ENCODE data around the gene ANKRD17. TPM values are rescaled to one million over a fixed set of nuclear protein-coding genes. Genes with fewer than 3 reads are reported as not detected.

ANKRD17 gene
- total RNA-seq, 1 experiment from 2014 or later, result 62.1 TPM

DNA sequence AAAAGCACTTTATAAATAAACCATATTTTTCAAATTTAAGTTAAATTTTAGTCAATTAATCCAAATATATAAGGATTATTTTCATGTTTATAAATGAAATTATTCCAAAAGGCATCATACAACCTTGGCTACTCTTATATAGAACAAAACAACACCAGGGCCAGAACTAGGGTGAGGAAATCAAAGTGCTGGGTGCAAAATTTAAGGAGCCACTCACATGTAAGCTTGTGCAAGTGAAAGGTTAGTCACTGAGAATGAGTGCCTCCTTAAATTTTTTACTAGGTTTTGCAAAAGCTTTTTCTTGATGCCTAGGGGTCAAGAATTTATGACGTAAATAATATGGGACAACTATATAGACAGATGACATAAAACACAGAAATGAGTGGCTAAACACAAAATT lies 105.7 kb downstream of the ANKRD17 start (continued):
- TF ChIP-seq SIN3A (IDR thresholded peaks at IDR 0.05; ENCODE audit: low read depth), result no peak

GRCh38 chr4:73142995-73143547 lies 115.5 kb downstream of the ANKRD17 start:
- no peak overlapping the region for H2AFZ ChIP-seq (ENCODE audit: low read depth, low read length, poor library complexity, severe bottlenecking)
- H3K4me2 ChIP-seq (ENCODE audit: low read length), result no peak overlapping the region
- no peak overlapping the region for H3K27ac ChIP-seq (ENCODE audit: low read depth, low read length)
- POLR2A ChIA-PET, result no interaction called here
- TF ChIP-seq, protein P1, sequence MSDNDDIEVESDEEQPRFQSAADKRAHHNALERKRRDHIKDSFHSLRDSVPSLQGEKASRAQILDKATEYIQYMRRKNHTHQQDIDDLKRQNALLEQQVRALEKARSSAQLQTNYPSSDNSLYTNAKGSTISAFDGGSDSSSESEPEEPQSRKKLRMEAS (IDR thresholded peaks at IDR 0.05), result no peak
- TF ChIP-seq, protein P2, sequence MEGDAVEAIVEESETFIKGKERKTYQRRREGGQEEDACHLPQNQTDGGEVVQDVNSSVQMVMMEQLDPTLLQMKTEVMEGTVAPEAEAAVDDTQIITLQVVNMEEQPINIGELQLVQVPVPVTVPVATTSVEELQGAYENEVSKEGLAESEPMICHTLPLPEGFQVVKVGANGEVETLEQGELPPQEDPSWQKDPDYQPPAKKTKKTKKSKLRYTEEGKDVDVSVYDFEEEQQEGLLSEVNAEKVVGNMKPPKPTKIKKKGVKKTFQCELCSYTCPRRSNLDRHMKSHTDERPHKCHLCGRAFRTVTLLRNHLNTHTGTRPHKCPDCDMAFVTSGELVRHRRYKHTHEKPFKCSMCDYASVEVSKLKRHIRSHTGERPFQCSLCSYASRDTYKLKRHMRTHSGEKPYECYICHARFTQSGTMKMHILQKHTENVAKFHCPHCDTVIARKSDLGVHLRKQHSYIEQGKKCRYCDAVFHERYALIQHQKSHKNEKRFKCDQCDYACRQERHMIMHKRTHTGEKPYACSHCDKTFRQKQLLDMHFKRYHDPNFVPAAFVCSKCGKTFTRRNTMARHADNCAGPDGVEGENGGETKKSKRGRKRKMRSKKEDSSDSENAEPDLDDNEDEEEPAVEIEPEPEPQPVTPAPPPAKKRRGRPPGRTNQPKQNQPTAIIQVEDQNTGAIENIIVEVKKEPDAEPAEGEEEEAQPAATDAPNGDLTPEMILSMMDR (IDR thresholded peaks at IDR 0.05 in 2 of 3, conservative IDR thresholded peaks at IDR 0.05 in 1 of 3; ENCODE audit: borderline replicate concordance in 1 of 3, insufficient read depth in 1 of 3, low read depth in 2 of 3, low read length in 2 of 3), result peak in 2 of 3 experiments; percentile 15 to 45; a peak in 3 of 6 replicates
- H3K4me3 ChIP-seq (replicated peaks in 1 of 2; ENCODE audit: low read depth in 1 of 2, low read length in 2 of 2), result no peak overlapping the region
- peaks cover 45 to 51% of the 10 kb centered on the region in 2 experiments for H3K36me3 ChIP-seq (ENCODE audit: control insufficient read depth in 1 of 2, insufficient read depth in 2 of 2, low read length in 2 of 2)
- H3K79me2 ChIP-seq (ENCODE audit: insufficient read depth, low read length), result peaks cover 53% of the 10 kb centered on the region
- RAD21 ChIA-PET (ENCODE audit: low non-redundant PET in 1 of 2, low total read pairs in 2 of 2, uncharacterized antibody in 2 of 2, unreplicated experiment in 2 of 2), result no interaction called here
- no peaks in the 10 kb centered on the region for H3K27me3 ChIP-seq (ENCODE audit: insufficient read depth, low read length)
- H3K9ac ChIP-seq (ENCODE audit: low read length), result no peak overlapping the region
- ATAC-seq (no peak), DNase-seq (ENCODE audit: low read depth, low spot score) (no peak)
- peaks cover 6% of the 10 kb centered on the region; the same call in 1 of the 2 replicates for H4K20me1 ChIP-seq (ENCODE audit: insufficient read depth)
- intact Hi-C loops (cut with micrococcal nuclease), result no loop called here
- H3K4me1 ChIP-seq (ENCODE audit: control insufficient read depth in 1 of 2, insufficient read depth in 2 of 2, low read length in 2 of 2), result no peaks in the 10 kb centered on the region
- BruUV-seq (replicated peaks), result no TSS peak
- no peaks in the 10 kb centered on the region for H3K9me2 ChIP-seq (ENCODE audit: insufficient read depth)
- CTCF ChIA-PET, result no interaction called here
- H3K9me3 ChIP-seq (ENCODE audit: control insufficient read depth in 1 of 2, insufficient read depth in 1 of 2, low read depth in 1 of 2, low read length in 2 of 2), result no peaks in the 10 kb centered on the region

DNA sequence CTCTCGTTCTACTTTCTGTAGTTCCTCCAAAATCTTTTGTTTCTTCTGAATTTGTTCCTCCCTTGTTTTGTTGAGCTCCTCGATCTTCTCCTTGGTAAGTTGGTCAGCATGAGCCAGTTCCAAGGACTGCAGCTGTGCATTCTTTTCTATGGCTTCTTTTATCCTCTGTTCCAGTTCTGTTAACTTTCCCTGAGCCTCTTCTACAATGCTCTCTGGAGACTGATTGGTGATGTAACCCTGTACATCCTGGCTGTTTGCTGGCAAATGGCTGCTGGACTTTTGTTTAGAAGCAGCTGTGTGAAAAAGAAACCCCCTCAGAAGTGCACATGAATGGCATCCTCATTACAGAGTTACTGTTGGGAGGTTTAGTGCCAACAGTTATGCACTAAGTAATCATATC lies 118.6 kb downstream of the ANKRD17 start:
- Histone ChIP-seq H3K27ac (ENCODE audit: low read depth, low read length) (no peak overlapping the region), H3K9ac (ENCODE audit: low read length) (no peak overlapping the region), H2AFZ (ENCODE audit: low read depth, low read length, poor library complexity, severe bottlenecking) (no peak overlapping the region), H3K27me3 (ENCODE audit: insufficient read depth, low read length) (no peaks in the 10 kb centered on the region), H4K20me1 (ENCODE audit: insufficient read depth) (peaks cover 6% of the 10 kb centered on the region; the same call in 1 of the 2 replicates), H3K36me3 (ENCODE audit: control insufficient read depth in 1 of 2, insufficient read depth in 2 of 2, low read length in 2 of 2) (peaks cover 38 to 53% of the 10 kb centered on the region in 2 experiments), H3K4me3 (replicated peaks in 1 of 2; ENCODE audit: low read depth in 1 of 2, low read length in 2 of 2) (no peak overlapping the region), H3K4me1 (ENCODE audit: control insufficient read depth in 1 of 2, insufficient read depth in 2 of 2, low read length in 2 of 2) (no peaks in the 10 kb centered on the region), H3K9me3 (ENCODE audit: control insufficient read depth in 1 of 2, insufficient read depth in 1 of 2, low read depth in 1 of 2, low read length in 2 of 2) (no peaks in the 10 kb centered on the region), H3K4me2 (ENCODE audit: low read length) (no peak overlapping the region), H3K79me2 (ENCODE audit: insufficient read depth, low read length) (peaks cover 73% of the 10 kb centered on the region), H3K9me2 (ENCODE audit: insufficient read depth) (no peaks in the 10 kb centered on the region)
- ATAC-seq (no peak), DNase-seq (ENCODE audit: low read depth, low spot score) (no peak)
- no TSS peak for BruUV-seq (replicated peaks)
- intact Hi-C loops (cut with micrococcal nuclease), result no loop called here
- CTCF ChIA-PET, result no interaction called here
- RAD21 ChIA-PET (ENCODE audit: low non-redundant PET in 1 of 2, low total read pairs in 2 of 2, uncharacterized antibody in 2 of 2, unreplicated experiment in 2 of 2), result no interaction called here
- TF ChIP-seq TCF7L2 (IDR thresholded peaks at IDR 0.05; ENCODE audit: borderline replicate concordance, extremely low read depth, insufficient read depth, insufficient read length), result no peak
- POLR2A ChIA-PET, result no interaction called here
